H1 (cell line): ENCODE results near the gene SLC22A9. TPM values are rescaled to one million over a fixed set of nuclear protein-coding genes. Genes with fewer than 3 reads are reported as not detected.

ENCODE experiments used
- CTCF ChIA-PET: fragments of 300-600 bp; sonication (Branson Sonifier 250); formaldehyde crosslinking; loops from one replicate; lab custom pipeline; 2021; ENCODE audit not compliant: partially characterized antibody; lab: Charles Lee
- POLR2A ChIA-PET: fragments of 300-600 bp; sonication (Branson Sonifier 250); formaldehyde crosslinking; loops from one replicate; lab custom pipeline; 2021; ENCODE audit warnings: inconsistent platforms; ENCODE audit not compliant: partially characterized antibody; lab: Charles Lee
- DNase-seq, 2 experiments: peaks; one replicate each; pipeline versions ENCODE4 v3.0.0 to v3.0.0-alpha.2; 2010 to 2022; ENCODE audit warnings: low spot score in 2 of 2, low read depth in 1 of 2, mixed read lengths in 1 of 2
- FAIRE-seq: peaks from 2 replicates; lab custom pipeline; 2011; peaks lifted over from hg19 to GRCh38; lab: Jason Lieb, UNC
- H2AFZ ChIP-seq: 2 replicates; pipeline ENCODE4 v1.8.1; 2012; ENCODE audit warnings: low read length, inconsistent platforms
- H2AK5ac ChIP-seq: 2 replicates; pipeline ENCODE4 v1.6.1; 2013; ENCODE audit warnings: low read depth, low read length
- H2BK120ac ChIP-seq: replicated peaks from 2 replicates; pipeline ENCODE3; 2013; ENCODE audit warnings: low read depth, low read length, inconsistent platforms
- H2BK12ac ChIP-seq: 2 replicates; pipeline ENCODE4 v1.6.1; 2013; ENCODE audit warnings: low read depth, low read length
- H2BK15ac ChIP-seq: 2 replicates; pipeline ENCODE4 v1.6.1; 2013; ENCODE audit warnings: low read length
- H2BK20ac ChIP-seq: 2 replicates; pipeline ENCODE4 v1.6.1; 2013; ENCODE audit warnings: low read length
- H2BK5ac ChIP-seq: 2 replicates; pipeline ENCODE4 v1.6.1; 2013; ENCODE audit warnings: low read depth, low read length
- H3K14ac ChIP-seq: 2 replicates; pipeline ENCODE4 v1.6.1; 2013; ENCODE audit warnings: inconsistent platforms; ENCODE audit not compliant: insufficient read length
- H3K18ac ChIP-seq: 2 replicates; pipeline ENCODE4 v1.6.1; 2013; ENCODE audit warnings: low read length; ENCODE audit errors: extremely low read depth
- H3K23ac ChIP-seq: 2 replicates; pipeline ENCODE4 v1.6.1; 2013; ENCODE audit warnings: inconsistent platforms; ENCODE audit not compliant: insufficient read length
- H3K23me2 ChIP-seq: 2 replicates; pipeline ENCODE4 v1.6.1; 2013; ENCODE audit warnings: low read depth, low read length
- H3K27ac ChIP-seq: 2 replicates; pipeline ENCODE4 v1.6.1; 2011; ENCODE audit warnings: low read depth, low read length, inconsistent platforms
- H3K27me3 ChIP-seq, 4 experiments: replicated peaks in 1 of 4; 1 replicate in 1 of 4; 2 replicates in 3 of 4; pipeline versions ENCODE4 v1.6.1 to v1.8.1; 2011 to 2013; ENCODE audit warnings: low read length in 3 of 4, mild to moderate bottlenecking in 3 of 4, inconsistent platforms in 2 of 4, mixed read lengths in 2 of 4, moderate library complexity in 1 of 4; ENCODE audit not compliant: control insufficient read depth in 3 of 4, insufficient read depth in 3 of 4; ENCODE audit errors: extremely low read depth in 1 of 4
- H3K36me3 ChIP-seq, 4 experiments: 2 replicates each; pipeline versions ENCODE4 v1.6.1 to v1.8.1; 2011 to 2013; ENCODE audit warnings: mild to moderate bottlenecking in 4 of 4, low read length in 3 of 4, moderate library complexity in 2 of 4, control low read depth in 1 of 4, inconsistent platforms in 1 of 4; ENCODE audit not compliant: insufficient read depth in 4 of 4, control insufficient read depth in 2 of 4
- H3K4ac ChIP-seq: replicated peaks from 2 replicates; pipeline ENCODE3; 2013; ENCODE audit warnings: low read length, low read depth, mixed read lengths, inconsistent platforms; ENCODE audit not compliant: insufficient read length
- H3K4me1 ChIP-seq, 4 experiments: replicated peaks in 1 of 4; 1 replicate in 1 of 4; 2 replicates in 3 of 4; pipeline versions ENCODE4 v1.6.1 to v1.8.1; 2011 to 2013; ENCODE audit warnings: low read length in 3 of 4, inconsistent platforms in 2 of 4, mixed read lengths in 1 of 4; ENCODE audit not compliant: insufficient read depth in 4 of 4, control insufficient read depth in 3 of 4
- H3K4me2 ChIP-seq, 2 experiments: 2 replicates each; pipeline versions ENCODE4 v1.6.1 to v1.8.1; 2011 to 2013; ENCODE audit warnings: low read depth in 2 of 2, low read length in 2 of 2, control low read depth in 1 of 2, inconsistent platforms in 1 of 2, mild to moderate bottlenecking in 1 of 2; ENCODE audit not compliant: insufficient read depth in 1 of 2
- H3K4me3 ChIP-seq, 4 experiments: fragments of 200-600, 300-600 bp in 1 of 4; sonication (generic), shearing (Covaris generic), sonication (Bioruptor Twin) in 1 of 4; 2 replicates each; pipeline versions ENCODE4 v1.5.1 to v1.8.1; 2011 to 2016; ENCODE audit warnings: low read length in 4 of 4, low read depth in 3 of 4, control low read depth in 2 of 4, inconsistent platforms in 2 of 4, mild to moderate bottlenecking in 2 of 4, mixed read lengths in 1 of 4, moderate library complexity in 1 of 4; ENCODE audit not compliant: insufficient read depth in 2 of 4; ENCODE audit errors: extremely low read depth in 1 of 4
- H3K56ac ChIP-seq: replicated peaks from 2 replicates; pipeline ENCODE3; 2013; ENCODE audit warnings: low read depth, mild to moderate bottlenecking, mixed read lengths, low read length, inconsistent platforms; ENCODE audit not compliant: insufficient read length
- H3K79me1 ChIP-seq: 2 replicates; pipeline ENCODE4 v1.6.1; 2013; ENCODE audit warnings: low read depth, low read length, control low read depth
- H3K79me2 ChIP-seq, 2 experiments: 2 replicates each; pipeline versions ENCODE4 v1.6.1 to v1.8.1; 2012 to 2013; ENCODE audit warnings: low read length in 2 of 2, mild to moderate bottlenecking in 2 of 2, inconsistent platforms in 1 of 2; ENCODE audit not compliant: insufficient read depth in 2 of 2, control insufficient read depth in 1 of 2
- H3K9ac ChIP-seq, 4 experiments: replicated peaks in 1 of 4; 1 replicate in 1 of 4; 2 replicates in 3 of 4; pipeline versions ENCODE4 v1.6.1 to v1.8.1; 2011 to 2013; ENCODE audit warnings: low read depth in 3 of 4, low read length in 3 of 4, control low read depth in 2 of 4, mild to moderate bottlenecking in 2 of 4, moderate library complexity in 2 of 4, inconsistent platforms in 1 of 4; ENCODE audit errors: extremely low read depth in 1 of 4
- H3K9me3 ChIP-seq, 2 experiments: 2 replicates each; pipeline versions ENCODE4 v1.6.1 to v1.8.1; 2012 to 2013; ENCODE audit warnings: mild to moderate bottlenecking in 2 of 2, moderate library complexity in 2 of 2, control low read depth in 1 of 2, inconsistent platforms in 1 of 2, low read depth in 1 of 2, low read length in 1 of 2, mixed read lengths in 1 of 2; ENCODE audit not compliant: insufficient read depth in 2 of 2
- H4K20me1 ChIP-seq, 2 experiments: replicated peaks in 1 of 2; 2 replicates each; pipeline versions ENCODE3 to v1.8.1; 2011 to 2013; ENCODE audit warnings: inconsistent platforms in 2 of 2, low read length in 2 of 2, mild to moderate bottlenecking in 1 of 2; ENCODE audit not compliant: insufficient read depth in 2 of 2, control insufficient read depth in 1 of 2
- H4K5ac ChIP-seq: 2 replicates; pipeline ENCODE4 v1.6.1; 2013; ENCODE audit warnings: low read length, low read depth, mixed read lengths, inconsistent platforms; ENCODE audit not compliant: insufficient read length
- H4K8ac ChIP-seq: 2 replicates; pipeline ENCODE4 v1.8.0; 2013; ENCODE audit warnings: mild to moderate bottlenecking, moderate library complexity, low read length, inconsistent platforms; ENCODE audit not compliant: insufficient read depth; ENCODE audit errors: extremely low read depth
- H4K91ac ChIP-seq: replicated peaks from 2 replicates; pipeline ENCODE3; 2013; ENCODE audit warnings: low read length, mixed read lengths, inconsistent platforms; ENCODE audit not compliant: insufficient read length
- CTCF ChIP-seq, 3 experiments: IDR thresholded peaks; 1 replicate in 2 of 3; 2 replicates in 1 of 3; pipeline versions ENCODE4 v1.5.1 to v1.6.1; 2011; ENCODE audit warnings: low read length in 3 of 3, mild to moderate bottlenecking in 3 of 3, inconsistent platforms in 2 of 3, low read depth in 1 of 3, moderate library complexity in 1 of 3; ENCODE audit not compliant: insufficient read depth in 1 of 3; ENCODE audit errors: control extremely low read depth in 1 of 3
- MAFK ChIP-seq: IDR thresholded peaks from 2 replicates; pipeline ENCODE4 v1.6.1; 2012; ENCODE audit warnings: low read depth, mild to moderate bottlenecking, improper control_type of control experiment, low read length
- RAD21 ChIP-seq, 2 experiments: IDR thresholded peaks in 1 of 2; conservative IDR thresholded peaks in 1 of 2; 2 replicates each; pipeline ENCODE4 v1.6.1; 2011; ENCODE audit warnings: low read depth in 2 of 2, low read length in 2 of 2, improper control_type of control experiment in 1 of 2, inconsistent platforms in 1 of 2, mild to moderate bottlenecking in 1 of 2, moderate library complexity in 1 of 2
- SAP30 ChIP-seq: fragments of 300-600 bp; sonication (generic); IDR thresholded peaks from 2 replicates; pipeline ENCODE4 v1.7.1; 2012; ENCODE audit warnings: low read length, moderate library complexity, mild to moderate bottlenecking, inconsistent platforms; ENCODE audit not compliant: insufficient read depth, insufficient replicate concordance
- TAF7 ChIP-seq: optimal IDR thresholded peaks from 2 replicates; pipeline ENCODE3; 2011; ENCODE audit warnings: low read depth, mild to moderate bottlenecking, inconsistent platforms, low read length, moderate library complexity, borderline replicate concordance
- WGBS, 2 experiments: shearing (Covaris generic) in 1 of 2; methylation state at CpG; one replicate each; pipeline versions ENCODE4 v1.1.6 to v1.1.7; 2013 to 2015; ENCODE audit warnings: low lambda C conversion rate in 2 of 2, mixed read lengths in 2 of 2, inconsistent platforms in 1 of 2, low coverage in 1 of 2, missing lambda C conversion rate in 1 of 2; ENCODE audit not compliant: insufficient replicate concordance in 2 of 2, insufficient coverage in 1 of 2, insufficient read length in 1 of 2; ENCODE audit errors: extremely low coverage in 1 of 2, missing lambda C conversion rate in 1 of 2; 5-methylcytosine and 5-hydroxymethylcytosine counted together
- polyA plus RNA-seq, 7 experiments: library from polyadenylated mRNA; depleted of rRNA in 3 of 7; stranded (reverse) in 5 of 7; unstranded in 2 of 7; fragments of >200 nt in 5 of 7; fragments of 200-250 nt in 2 of 7; gene quantifications; 1 replicate in 5 of 7; 2 replicates in 1 of 7; 4 replicates in 1 of 7; pipeline versions ENCODE4 v1.2.1 to v1.2.3, GENCODE V29; 2011 to 2013; ENCODE audit warnings: missing spikeins in 2 of 7, mixed read lengths in 2 of 7
- total RNA-seq: library from RNA; stranded (reverse); fragmentation: NEBNext Ultra II Directional; extraction: Animal tissue kit (Norgen Biotek cat#: 25700); gene quantifications from 2 replicates; pipeline ENCODE4 v1.2.1, GENCODE V29; 2021

Gene SLC22A9
- total and polyA plus RNA-seq, 2 of the 8 experiments (the other 6 are each of a cell fraction or from before 2014, with no cell fraction given): not detected

- 0 out of 2 replicates have a peak overlapping the region, but pooled peaks have one; percentile 35 for H2BK20ac ChIP-seq
- no peaks in the 10 kb centered on the region for H3K23me2 ChIP-seq
- H3K23ac ChIP-seq: no peak overlapping the region
- no peak overlapping the region for H2BK120ac ChIP-seq
- H3K18ac ChIP-seq: 0 out of 2 replicates have a peak overlapping the region, but pooled peaks have one; percentile 1
- no peak overlapping the region for H3K4ac ChIP-seq
- no peak overlapping the region; a peak in 1 of 7 replicates for H3K9ac ChIP-seq
- DNase-seq (peak in 1 of 2 experiments; percentile 13), FAIRE-seq (peak; percentile 96)
- H3K27me3 ChIP-seq: no peaks in the 10 kb centered on the region
- no peak overlapping the region for H2AK5ac ChIP-seq
- CTCF ChIA-PET: interaction anchor here (0.6 to 1.9 kb wide), 19 partner anchors 10 to 521 kb away, joined by 3 to 9 read pairs (median 3); no protein-coding TSS in a partner anchor
- no peaks in the 10 kb centered on the region for H3K36me3 ChIP-seq
- H3K56ac ChIP-seq: no peak overlapping the region
- peaks cover 0 to 7% of the 10 kb centered on the region in 2 experiments; a peak in 1 of 4 replicates for H3K9me3 ChIP-seq
- no peaks in the 10 kb centered on the region for H3K79me1 ChIP-seq
- peak overlapping the region; percentile 2; the same call in 1 of the 2 replicates for H2BK12ac ChIP-seq
- H3K14ac ChIP-seq: no peak overlapping the region
- H4K8ac ChIP-seq: no peak overlapping the region; the same call in 1 of the 2 replicates
- no peaks in the 10 kb centered on the region for H3K79me2 ChIP-seq
- H3K27ac ChIP-seq: no peak overlapping the region
- no peak overlapping the region for H3K4me3 ChIP-seq
- no peaks in the 10 kb centered on the region for H4K20me1 ChIP-seq
- H2AFZ ChIP-seq: peak overlapping the region; percentile 70
- H3K4me1 ChIP-seq: peaks cover 0 to 3% (median 3%) of the 10 kb centered on the region in 4 experiments; a peak in 2 of 7 replicates
- 0 out of 2 replicates have a peak overlapping the region, but pooled peaks have one; percentile 5 for H2BK5ac ChIP-seq
- TF ChIP-seq RAD21 (IDR thresholded peaks at IDR 0.05 in 1 of 2, conservative IDR thresholded peaks at IDR 0.05 in 1 of 2; ENCODE audit: low read depth in 2 of 2, low read length in 2 of 2) (peak; percentile 40 to 52; a peak in 3 of 4 replicates), SAP30 (no peak), MAFK (no peak), CTCF (IDR thresholded peaks at IDR 0.05; ENCODE audit: control extremely low read depth in 1 of 3, insufficient read depth in 1 of 3, low read depth in 1 of 3, low read length in 3 of 3) (peak; percentile 18 to 75 (median 23); a peak in 3 of 4 replicates), TAF7 (no peak)
- no peak overlapping the region for H4K91ac ChIP-seq
- H3K4me2 ChIP-seq: 0 out of 4 replicates have a peak overlapping the region, but pooled peaks of 1 of the 2 experiments have one; percentile 4
- 0 out of 2 replicates have a peak overlapping the region, but pooled peaks have one; percentile 90 for H2BK15ac ChIP-seq
- 87% methylated on average over 2 of the region's 2 CpGs; no CpG with 5 or more reads in 1 of the 2 experiments for WGBS, 2 experiments
- POLR2A ChIA-PET: interaction anchor here (0.7 to 1.5 kb wide), 3 partner anchors 45 to 587 kb away, joined by 3 to 4 read pairs (median 3); no protein-coding TSS in a partner anchor
- H4K5ac ChIP-seq: no peak overlapping the region
These were observed 58.5 kb downstream of the SLC22A9 start for GRCh38 chr11:63427971-63428508.
